K562 (cell line): ENCODE measurements around the gene SLC6A6. TPM values are rescaled to one million over a fixed set of nuclear protein-coding genes. Genes with fewer than 3 reads are reported as not detected.

Experiments
- ELF4 ChIP-seq: fragments of 450-650 bp; formaldehyde crosslinking; IDR thresholded peaks from 2 replicates; pipeline ENCODE4 v1.4.0; 2022; ENCODE audit warnings: missing genetic modification characterization
- JUND ChIP-seq, 2 experiments: IDR thresholded peaks; 2 replicates in 1 of 2; 3 replicates in 1 of 2; pipeline ENCODE4 v1.6.1; 2011; ENCODE audit warnings: borderline replicate concordance in 2 of 2, low read depth in 2 of 2, low read length in 2 of 2, improper control_type of control experiment in 1 of 2, missing biosample characterization in 1 of 2, missing genetic modification characterization in 1 of 2, missing genetic modification reagents in 1 of 2
- MGA ChIP-seq: fragments of 450-650 bp; IDR thresholded peaks from 2 replicates; pipeline ENCODE4 v1.6.1; 2016; ENCODE audit warnings: mild to moderate bottlenecking, moderate library complexity
- PTRF ChIP-seq: fragments of 450-650 bp; IDR thresholded peaks from 2 replicates; pipeline ENCODE4 v1.6.1; 2016; ENCODE audit warnings: mild to moderate bottlenecking, missing genetic modification characterization, missing compliant biosample characterization
- SRSF3 ChIP-seq: fragments of 200-400 bp; formaldehyde crosslinking; IDR thresholded peaks from 2 replicates; pipeline ENCODE4 v1.6.1; 2016; ENCODE audit warnings: mild to moderate bottlenecking, low read length, moderate library complexity; ENCODE audit not compliant: insufficient read depth
- TAF9B ChIP-seq: fragments of 450-650 bp; IDR thresholded peaks from 2 replicates; pipeline ENCODE4 v1.6.1; 2018; ENCODE audit warnings: mild to moderate bottlenecking; ENCODE audit not compliant: partially characterized antibody
- TEAD4 ChIP-seq, 2 experiments: sonication (generic) in 1 of 2; formaldehyde crosslinking in 1 of 2; IDR thresholded peaks; 2 replicates each; pipeline versions ENCODE4 v1.6.1 to v1.8.0; 2012 to 2022; ENCODE audit warnings: borderline replicate concordance in 1 of 2, inconsistent platforms in 1 of 2, low read length in 1 of 2, mild to moderate bottlenecking in 1 of 2, missing genetic modification reagents in 1 of 2
- TSHZ1 ChIP-seq: fragments of 250-450 bp; sonication (Bioruptor Pico); IDR thresholded peaks from 2 replicates; pipeline ENCODE4 v1.4.0; 2020; ENCODE audit warnings: mild to moderate bottlenecking, moderate library complexity
- polyA plus RNA-seq, 8 experiments: library from polyadenylated mRNA; depleted of rRNA in 4 of 8; stranded (reverse) in 5 of 8; unstranded in 3 of 8; fragments of >200 nt; fragmentation: Nextera tagmentation in 2 of 8; fragmentation: Illumina TruSeq in 1 of 8; extraction: Ambion mirVana in 2 of 8; extraction: Trizol in 1 of 8; gene quantifications; 2 replicates each; pipeline versions ENCODE4 v1.2.1 to v1.2.3, GENCODE V29; 2011 to 2014; ENCODE audit warnings: inconsistent platforms in 1 of 8, missing spikeins in 1 of 8
- total RNA-seq, 7 experiments: library from RNA; depleted of rRNA in 6 of 7; stranded (reverse); fragments of >200 nt in 6 of 7; fragmentation: Illumina TruSeq in 2 of 7; extraction: Trizol in 2 of 7; gene quantifications; 2 replicates each; pipeline versions ENCODE4 v1.2.1 to v1.2.3, GENCODE V29; 2011 to 2021; ENCODE audit warnings: low replicate concordance in 1 of 7
- TF ChIP-seq, protein P1 (sequence below): fragments of 450-650 bp; IDR thresholded peaks from 2 replicates; pipeline ENCODE4 v1.6.1; 2017; ENCODE audit warnings: antibody characterized with exemption

The SLC6A6 gene
- total and polyA plus RNA-seq, 9 of the 15 experiments (the other 6 are each of a cell fraction or from before 2014, with no cell fraction given), result 12.3 to 203 (median 93.2) TPM

DNA sequence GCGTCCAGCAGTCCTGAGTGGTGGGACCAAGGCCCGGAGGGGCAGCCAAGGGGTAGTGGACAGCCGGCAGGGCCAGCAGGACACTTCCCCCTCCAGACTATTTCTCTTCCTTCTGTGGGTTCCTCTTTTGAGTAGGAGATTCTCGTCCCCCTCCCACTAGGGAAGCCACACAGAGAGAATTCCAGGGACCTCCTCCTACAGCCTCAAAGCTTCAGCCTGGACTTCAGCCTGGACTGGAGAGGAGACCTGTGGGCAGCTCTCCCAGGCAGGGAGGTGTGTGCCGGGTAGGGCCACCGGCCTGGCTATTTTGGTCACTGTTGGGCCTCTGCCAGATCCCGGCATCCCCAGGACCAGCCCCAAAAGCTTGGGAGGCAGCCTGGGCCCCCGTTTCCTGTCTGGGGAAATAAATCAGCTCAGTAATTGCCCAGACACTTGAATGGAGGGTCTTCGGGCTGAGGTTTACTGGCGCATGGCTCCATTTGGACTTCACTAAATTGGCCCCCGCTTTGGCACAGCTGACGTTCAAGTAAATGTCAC lies 1.3 kb downstream of the SLC6A6 start (continued):
- TF ChIP-seq MGA (no peak), TEAD4 (IDR thresholded peaks at IDR 0.05; ENCODE audit: low read length) (no peak), TEAD4 (CRISPR knock-in tag; IDR thresholded peaks at IDR 0.05; ENCODE audit: borderline replicate concordance) (peak; percentile 82; the same call in 1 of the 2 replicates), PTRF (tag) (no peak), SRSF3 (no peak), JUND (IDR thresholded peaks at IDR 0.05; ENCODE audit: borderline replicate concordance, low read depth, low read length) (0 out of 2 replicates have a peak, but pooled peaks have one; percentile 1), JUND (tag; IDR thresholded peaks at IDR 0.05; ENCODE audit: borderline replicate concordance, low read depth, low read length) (no peak), ELF4 (CRISPR knock-in tag) (no peak), TSHZ1 (no peak), TAF9B (no peak)
- TF ChIP-seq, protein P1, sequence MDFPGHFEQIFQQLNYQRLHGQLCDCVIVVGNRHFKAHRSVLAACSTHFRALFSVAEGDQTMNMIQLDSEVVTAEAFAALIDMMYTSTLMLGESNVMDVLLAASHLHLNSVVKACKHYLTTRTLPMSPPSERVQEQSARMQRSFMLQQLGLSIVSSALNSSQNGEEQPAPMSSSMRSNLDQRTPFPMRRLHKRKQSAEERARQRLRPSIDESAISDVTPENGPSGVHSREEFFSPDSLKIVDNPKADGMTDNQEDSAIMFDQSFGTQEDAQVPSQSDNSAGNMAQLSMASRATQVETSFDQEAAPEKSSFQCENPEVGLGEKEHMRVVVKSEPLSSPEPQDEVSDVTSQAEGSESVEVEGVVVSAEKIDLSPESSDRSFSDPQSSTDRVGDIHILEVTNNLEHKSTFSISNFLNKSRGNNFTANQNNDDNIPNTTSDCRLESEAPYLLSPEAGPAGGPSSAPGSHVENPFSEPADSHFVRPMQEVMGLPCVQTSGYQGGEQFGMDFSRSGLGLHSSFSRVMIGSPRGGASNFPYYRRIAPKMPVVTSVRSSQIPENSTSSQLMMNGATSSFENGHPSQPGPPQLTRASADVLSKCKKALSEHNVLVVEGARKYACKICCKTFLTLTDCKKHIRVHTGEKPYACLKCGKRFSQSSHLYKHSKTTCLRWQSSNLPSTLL, result no peak
